ENCODE data around the gene RESF1. TPM values are rescaled to one million over a fixed set of nuclear protein-coding genes. Genes with fewer than 3 reads are reported as not detected.

The RESF1 gene
- total RNA-seq, 1 donor from 2014 or later = 72.2 TPM

GRCh38 chr12:31967539-31967938, 8.3 kb downstream of the RESF1 start:
- Mint-ChIP-seq H3K4me1 (ENCODE audit: unreplicated experiment) (peaks cover 5% of the 10 kb centered on the region), H3K4me3 (no peak overlapping the region), H3K27me3 (no peaks in the 10 kb centered on the region), H3K36me3 (peaks cover 79% of the 10 kb centered on the region), H3K9me3 (peaks cover 19% of the 10 kb centered on the region), H3K27ac (no peak overlapping the region)
- DNase-seq (ENCODE audit: extremely low spot score, unreplicated experiment) = no peak
- no peak for TF ChIP-seq CTCF (conservative IDR thresholded peaks at IDR 0.05)

- peaks cover 5% of the 10 kb centered on the region for H3K4me1 Mint-ChIP-seq (ENCODE audit: unreplicated experiment)
- no peak overlapping the region for H3K4me3 Mint-ChIP-seq
- H3K9me3 Mint-ChIP-seq = peaks cover 14% of the 10 kb centered on the region
- TF ChIP-seq CTCF (conservative IDR thresholded peaks at IDR 0.05) = no peak
- H3K36me3 Mint-ChIP-seq = peaks cover 79% of the 10 kb centered on the region
- peak overlapping the region; percentile 84 for H3K27ac Mint-ChIP-seq
- DNase-seq (ENCODE audit: extremely low spot score, unreplicated experiment) = no peak
- no peaks in the 10 kb centered on the region for H3K27me3 Mint-ChIP-seq
Observed at GRCh38 chr12:31970199-31970598, 11.0 kb downstream of the RESF1 start.

- Mint-ChIP-seq H3K9me3 (peaks cover 18% of the 10 kb centered on the region), H3K27me3 (no peaks in the 10 kb centered on the region), H3K36me3 (peaks cover 77% of the 10 kb centered on the region), H3K4me1 (ENCODE audit: unreplicated experiment) (no peaks in the 10 kb centered on the region), H3K27ac (no peak overlapping the region), H3K4me3 (no peak overlapping the region)
- DNase-seq (ENCODE audit: extremely low spot score, unreplicated experiment) = no peak
- TF ChIP-seq CTCF (conservative IDR thresholded peaks at IDR 0.05) = no peak
Observed at GRCh38 chr12:31973818-31974217, 14.6 kb downstream of the RESF1 start.

GRCh38 chr12:31974673-31975072, 15.5 kb downstream of the RESF1 start:
- peaks cover 82% of the 10 kb centered on the region for H3K36me3 Mint-ChIP-seq
- peaks cover 18% of the 10 kb centered on the region for H3K9me3 Mint-ChIP-seq
- DNase-seq (ENCODE audit: extremely low spot score, unreplicated experiment) = no peak
- no peak for TF ChIP-seq CTCF (conservative IDR thresholded peaks at IDR 0.05)
- no peaks in the 10 kb centered on the region for H3K4me1 Mint-ChIP-seq (ENCODE audit: unreplicated experiment)
- no peak overlapping the region for H3K4me3 Mint-ChIP-seq
- H3K27ac Mint-ChIP-seq = no peak overlapping the region
- no peaks in the 10 kb centered on the region for H3K27me3 Mint-ChIP-seq

GRCh38 chr12:31984806-31985591, 25.8 kb downstream of the RESF1 start:
- Mint-ChIP-seq H3K27me3 (no peaks in the 10 kb centered on the region), H3K36me3 (peaks cover 89% of the 10 kb centered on the region), H3K27ac (no peak overlapping the region), H3K9me3 (peaks cover 21% of the 10 kb centered on the region), H3K4me1 (ENCODE audit: unreplicated experiment) (no peaks in the 10 kb centered on the region), H3K4me3 (no peak overlapping the region)
- no peak for DNase-seq (ENCODE audit: extremely low spot score, unreplicated experiment)
- TF ChIP-seq CTCF (conservative IDR thresholded peaks at IDR 0.05) = no peak
